ENCODE data around the gene CPN1. TPM values are rescaled to one million over a fixed set of nuclear protein-coding genes. Genes with fewer than 3 reads are reported as not detected.
A peak's percentile ranks its signal among the peaks of the same experiment; 100 is the strongest.

CPN1 gene
- total RNA-seq, 1 experiment from 2014 or later: not detected

DNA sequence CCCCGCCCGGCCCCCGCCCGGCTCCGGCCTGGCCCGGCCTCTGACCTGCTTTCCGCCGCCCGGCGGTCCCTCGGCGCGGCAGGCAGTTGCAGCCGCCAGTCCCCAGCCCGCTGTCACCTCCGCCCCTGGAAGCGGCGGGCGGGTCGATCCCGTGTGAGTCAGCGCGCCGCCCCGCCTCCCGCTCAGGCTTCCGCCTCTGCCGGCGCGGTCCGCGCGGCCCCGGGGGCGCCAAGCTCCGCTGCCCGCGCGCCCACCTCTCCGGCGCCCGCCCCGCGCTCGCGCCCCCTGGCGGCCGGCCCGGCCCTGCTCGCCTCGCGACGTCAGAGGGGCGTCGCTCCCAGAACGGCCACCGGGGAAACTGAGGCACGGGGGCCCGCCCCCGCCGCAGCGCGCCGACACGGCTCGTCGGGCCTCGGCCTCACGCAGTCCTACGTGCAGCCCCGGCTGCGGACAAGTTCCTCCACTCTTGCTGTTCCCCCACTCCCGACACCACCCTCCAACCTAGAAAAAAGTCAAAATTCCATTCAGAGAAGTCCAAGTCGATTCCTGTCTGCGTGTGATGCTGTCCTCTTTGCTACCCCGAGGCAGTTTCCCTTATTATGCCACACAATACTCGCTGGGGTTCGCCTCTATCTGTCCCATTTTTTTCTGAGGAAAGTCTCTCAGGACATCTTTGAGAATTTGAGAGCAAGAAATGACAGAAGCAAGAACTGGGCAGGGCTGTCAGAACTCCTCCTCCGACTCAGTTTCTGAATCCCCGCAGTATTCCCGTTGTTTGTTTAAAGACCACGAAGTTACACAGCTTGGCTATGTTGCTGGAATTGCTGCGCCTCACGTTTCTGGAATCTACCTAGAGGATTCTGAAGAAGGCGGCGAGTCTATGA lies 71.6 kb downstream of the CPN1 start, which contains the start of gene DNMBP:
TSS of gene DNMBP (minus strand) at position 155 of the 884 bp plus-strand sequence. CDS start 37,823 bp downstream, outside the sequence.
- Histone ChIP-seq H3K79me1 (ENCODE audit: insufficient read depth, low read depth, low read length, poor library complexity, severe bottlenecking) (no peaks in the 10 kb centered on the region), H3K23ac (ENCODE audit: insufficient read length, low read depth, low read length) (no peak within 1 kb of the TSS), H3K27ac (ENCODE audit: insufficient read length, low read depth, low read length) (no peak within 1 kb of the TSS), H2BK20ac (ENCODE audit: low read depth, low read length, poor library complexity, severe bottlenecking) (no peak within 1 kb of the TSS), H3K14ac (ENCODE audit: insufficient read depth, low read length) (no peak within 1 kb of the TSS), H4K5ac (ENCODE audit: insufficient read length, low read depth, low read length) (no peak within 1 kb of the TSS), H2AFZ (ENCODE audit: low read length) (peak within 1 kb of the TSS; percentile 89), H4K20me1 (ENCODE audit: control insufficient read depth, insufficient read depth, insufficient read length) (no peaks in the 10 kb centered on the region), H2AK5ac (ENCODE audit: insufficient read length, low read length) (no peak within 1 kb of the TSS), H3K9ac (ENCODE audit: extremely low read depth, insufficient read length, low read length) (peak within 1 kb of the TSS; percentile 23), H2BK12ac (ENCODE audit: insufficient read length, low read depth, low read length) (no peak within 1 kb of the TSS), H3K18ac (ENCODE audit: insufficient read length, low read depth, low read length) (no peak within 1 kb of the TSS), H3K4me2 (ENCODE audit: insufficient read depth, insufficient read length, low read length) (peak within 1 kb of the TSS; percentile 83), H3K4me1 (ENCODE audit: insufficient read depth, low read length) (no peaks in the 10 kb centered on the region; the same call in 1 of the 2 replicates), H3K27me3 (ENCODE audit: insufficient read depth, low read length) (no peaks in the 10 kb centered on the region), H4K8ac (replicated peaks; ENCODE audit: insufficient read length, low read depth, low read length) (no peak within 1 kb of the TSS), H3K4ac (ENCODE audit: low read depth, low read length) (no peak within 1 kb of the TSS), H3K9me3 (ENCODE audit: control insufficient read depth, low read depth, low read length) (no peaks in the 10 kb centered on the region), H3K56ac (ENCODE audit: insufficient read length, low read depth, low read length) (no peak within 1 kb of the TSS), H3T11ph (ENCODE audit: low read length) (no peak within 1 kb of the TSS), H2BK120ac (ENCODE audit: low read depth, low read length, poor library complexity, severe bottlenecking) (no peak within 1 kb of the TSS), H3K23me2 (ENCODE audit: insufficient read length, low read depth, low read length, poor library complexity, severe bottlenecking) (peaks cover 9% of the 10 kb centered on the region), H3K79me2 (ENCODE audit: insufficient read depth, low read length) (no peaks in the 10 kb centered on the region), H2BK5ac (ENCODE audit: insufficient read length, low read length) (no peak within 1 kb of the TSS), H4K91ac (ENCODE audit: insufficient read length, low read depth, low read length) (no peak within 1 kb of the TSS), H2BK15ac (ENCODE audit: low read depth, low read length) (no peak within 1 kb of the TSS)
- Mint-ChIP-seq H3K27ac (no peak within 1 kb of the TSS), H3K27me3 (ENCODE audit: low read depth) (peaks cover 13% of the 10 kb centered on the region), H3K9me3 (no peaks in the 10 kb centered on the region; a peak in 1 of 5 replicates), H3K36me3 (ENCODE audit: insufficient read depth in 1 of 3, low read depth in 3 of 3) (no peaks in the 10 kb centered on the region; a peak in 1 of 7 replicates), H3K4me3 (peak within 1 kb of the TSS; percentile 77 to 88), H3K4me1 (peaks cover 37 to 40% of the 10 kb centered on the region in 2 experiments)
- peak; percentile 85 for DNase-seq
- no CpG with 5 or more reads among the region's 86 CpGs for WGBS (ENCODE audit: extremely low coverage, insufficient read length, low lambda C conversion rate)
- TF ChIP-seq, protein P1, sequence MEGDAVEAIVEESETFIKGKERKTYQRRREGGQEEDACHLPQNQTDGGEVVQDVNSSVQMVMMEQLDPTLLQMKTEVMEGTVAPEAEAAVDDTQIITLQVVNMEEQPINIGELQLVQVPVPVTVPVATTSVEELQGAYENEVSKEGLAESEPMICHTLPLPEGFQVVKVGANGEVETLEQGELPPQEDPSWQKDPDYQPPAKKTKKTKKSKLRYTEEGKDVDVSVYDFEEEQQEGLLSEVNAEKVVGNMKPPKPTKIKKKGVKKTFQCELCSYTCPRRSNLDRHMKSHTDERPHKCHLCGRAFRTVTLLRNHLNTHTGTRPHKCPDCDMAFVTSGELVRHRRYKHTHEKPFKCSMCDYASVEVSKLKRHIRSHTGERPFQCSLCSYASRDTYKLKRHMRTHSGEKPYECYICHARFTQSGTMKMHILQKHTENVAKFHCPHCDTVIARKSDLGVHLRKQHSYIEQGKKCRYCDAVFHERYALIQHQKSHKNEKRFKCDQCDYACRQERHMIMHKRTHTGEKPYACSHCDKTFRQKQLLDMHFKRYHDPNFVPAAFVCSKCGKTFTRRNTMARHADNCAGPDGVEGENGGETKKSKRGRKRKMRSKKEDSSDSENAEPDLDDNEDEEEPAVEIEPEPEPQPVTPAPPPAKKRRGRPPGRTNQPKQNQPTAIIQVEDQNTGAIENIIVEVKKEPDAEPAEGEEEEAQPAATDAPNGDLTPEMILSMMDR (conservative IDR thresholded peaks at IDR 0.05): peak; percentile 59
